Lower leg skin (tissue), 3 donors: ENCODE results near the gene TNPO1.

Experiments used
- CTCF ChIP-seq, 3 donors: fragments of 450-650 bp; IDR thresholded peaks; one replicate each; pipeline ENCODE4 v1.5.1; 2016; ENCODE audit warnings: antibody characterized with exemption in 3 of 3, mild to moderate bottlenecking in 3 of 3, moderate library complexity in 2 of 3
- POLR2A ChIP-seq, 2 donors: fragments of 450-650 bp; IDR thresholded peaks; one replicate each; pipeline ENCODE4 v1.6.1; 2016 to 2017; ENCODE audit warnings: antibody characterized with exemption in 2 of 2, mild to moderate bottlenecking in 1 of 2, moderate library complexity in 1 of 2

DNA sequence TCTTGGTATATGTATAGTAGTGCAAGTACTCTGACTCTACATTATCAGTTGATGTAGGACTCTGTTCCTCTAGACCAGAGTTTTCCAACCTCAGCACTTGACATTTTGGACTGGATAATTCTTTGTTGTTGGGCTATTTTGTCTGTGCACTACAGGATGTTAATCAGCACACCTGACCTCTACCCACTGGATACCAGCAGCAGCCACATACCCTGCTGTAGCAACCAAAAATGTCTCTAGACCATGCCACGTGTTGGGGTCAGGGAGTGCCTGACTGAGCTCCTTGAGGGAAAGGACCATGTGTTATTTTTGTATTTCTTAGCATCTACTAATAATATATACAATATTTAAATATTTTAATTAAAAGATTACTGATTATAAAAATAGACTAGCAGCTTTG, 42.7 kb downstream of the TNPO1 start:
- TF ChIP-seq CTCF (IDR thresholded peaks at IDR 0.05), result no peak
- no peak for TF ChIP-seq POLR2A (IDR thresholded peaks at IDR 0.05)
